Pulmonary artery endothelial cell (primary cell): ENCODE results near the gene IRF9. TPM values are rescaled to one million over a fixed set of nuclear protein-coding genes. Genes with fewer than 3 reads are reported as not detected.

ENCODE experiments used
- DNase-seq: peaks from one replicate; pipeline ENCODE4 v3.0.0-alpha.2; 2011; ENCODE audit warnings: low read depth, low spot score
- total RNA-seq: library from RNA; depleted of rRNA; stranded (reverse); fragments of >200 nt; gene quantifications from 2 replicates; pipeline ENCODE4 v1.2.3, GENCODE V29; 2014

The IRF9 gene
- total RNA-seq, 1 donor from 2014 or later, result 42.1 TPM

GRCh38 chr14:24176599-24176998 is 15.5 kb downstream of the IRF9 start:
- no peak for DNase-seq

GRCh38 chr14:24177041-24177825 is 16.2 kb downstream of the IRF9 start:
- DNase-seq, result no peak

- no peak for DNase-seq
These were observed 16.8 kb downstream of the IRF9 start for GRCh38 chr14:24177891-24178290.

- no peak for DNase-seq
These were observed 17.5 kb downstream of the IRF9 start for GRCh38 chr14:24178399-24179178.

GRCh38 chr14:24179294-24179960 is 18.4 kb downstream of the IRF9 start:
- DNase-seq, result no peak

GRCh38 chr14:24179961-24180796 is 19.1 kb downstream of the IRF9 start:
- DNase-seq, result peak; percentile 29

- no peak for DNase-seq
These were observed 20.5 kb downstream of the IRF9 start for GRCh38 chr14:24181371-24182077.

GRCh38 chr14:24182110-24182882 is 21.2 kb downstream of the IRF9 start:
- no peak for DNase-seq

GRCh38 chr14:24183014-24183481 is 22.0 kb downstream of the IRF9 start:
- no peak for DNase-seq

- DNase-seq, result no peak
These were observed 23.3 kb downstream of the IRF9 start for GRCh38 chr14:24184104-24184970.

- no peak for DNase-seq
These were observed 24.0 kb downstream of the IRF9 start for GRCh38 chr14:24185026-24185425.

- no peak for DNase-seq
These were observed 24.7 kb downstream of the IRF9 start for GRCh38 chr14:24185741-24186140.

GRCh38 chr14:24186831-24187538 is 25.9 kb downstream of the IRF9 start:
- DNase-seq, result no peak

- no peak for DNase-seq
These were observed 26.5 kb downstream of the IRF9 start for GRCh38 chr14:24187539-24187915.

- peak; percentile 93 for DNase-seq
These were observed 27.4 kb downstream of the IRF9 start, which contains the start of gene IPO4 for GRCh38 chr14:24188251-24189058. IPO4 (minus strand) TSS chr14:24188816; CDS start chr14:24188787, 29 bp downstream.

- DNase-seq, result no peak
These were observed 28.0 kb downstream of the IRF9 start for GRCh38 chr14:24189059-24189375.

GRCh38 chr14:24189460-24189859 is 28.4 kb downstream of the IRF9 start:
- DNase-seq, result no peak
